ENCODE measurements around the gene TMEM273.
"Not testable (repeated sequence)": the region's sequence is repeated elsewhere in the genome, so short reads cannot be mapped to it uniquely, and the experiment has no call there.

Gene TMEM273

GRCh38 chr10:49205206-49205605, 17.0 kb upstream of the TMEM273 start:
- DNase-seq (ENCODE audit: low read depth in 3 of 3, low spot score in 1 of 3), result no peak

DNA sequence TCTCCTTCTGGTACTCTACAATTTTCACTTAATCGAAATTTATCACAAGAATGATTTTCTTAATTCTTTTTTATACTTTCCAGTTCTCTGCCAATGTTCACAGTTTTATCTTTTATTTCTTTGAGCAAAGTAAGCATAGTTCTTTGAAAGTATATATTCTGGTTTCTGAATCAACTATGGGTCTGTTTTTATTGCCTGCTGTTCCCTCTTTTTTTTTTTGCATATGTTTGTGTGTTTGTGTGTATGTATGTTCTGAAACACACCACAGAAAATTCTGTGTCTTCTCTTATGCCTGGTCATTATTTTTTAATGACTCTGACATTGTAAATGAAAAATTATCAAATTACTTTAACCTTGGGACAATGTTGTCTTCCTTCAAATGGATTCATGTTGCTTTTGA, 15.9 kb upstream of the TMEM273 start:
- DNase-seq (ENCODE audit: low read depth in 3 of 3, low spot score in 1 of 3), result no peak

- DNase-seq (ENCODE audit: low read depth in 3 of 3, low spot score in 1 of 3), result no peak
These were observed 14.1 kb upstream of the TMEM273 start for GRCh38 chr10:49202266-49202665.

DNA sequence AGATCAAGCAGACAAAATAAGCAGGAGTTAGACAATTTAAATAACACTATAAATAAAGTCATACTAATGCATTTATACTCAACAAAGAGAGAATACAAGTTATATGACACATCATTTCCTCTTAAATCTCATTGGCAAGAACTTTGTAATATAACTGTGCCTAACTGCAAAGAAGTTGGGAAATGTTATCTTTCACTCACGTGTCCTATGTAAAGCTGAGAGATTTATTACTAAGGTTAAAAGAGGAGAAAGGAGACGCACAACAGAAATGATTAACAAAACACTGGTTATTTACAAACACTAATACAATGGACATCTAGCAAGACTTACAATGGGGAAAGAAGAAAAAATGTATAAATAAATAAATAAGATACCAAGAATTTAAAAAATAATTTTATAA, 12.7 kb upstream of the TMEM273 start:
- no peak for DNase-seq (ENCODE audit: low read depth in 3 of 3, low spot score in 1 of 3)

DNA sequence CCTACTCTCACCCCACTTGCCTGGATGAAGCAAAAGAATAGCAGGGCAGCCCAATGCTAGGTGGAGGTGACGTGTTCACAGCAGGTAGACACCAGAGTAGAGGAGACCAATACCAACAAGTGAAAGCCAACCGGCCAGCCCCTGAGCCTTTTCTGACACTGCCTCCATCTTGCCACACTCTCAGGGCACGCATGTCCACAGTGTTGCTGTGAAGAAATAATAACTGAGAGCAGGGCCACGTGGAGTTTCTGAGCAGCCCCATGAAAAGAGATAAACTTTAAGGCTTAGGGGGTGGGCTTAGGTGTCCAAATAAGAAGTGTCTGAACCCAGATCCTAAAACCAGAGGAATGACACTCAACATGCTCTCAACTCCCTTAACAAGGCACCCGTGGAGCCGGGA, 9.0 kb upstream of the TMEM273 start:
- DNase-seq (ENCODE audit: low read depth in 3 of 3, low spot score in 1 of 3), result no peak

- not testable (repeated sequence) for DNase-seq (ENCODE audit: low read depth in 3 of 3, low spot score in 1 of 3)
These were observed 7.7 kb upstream of the TMEM273 start for GRCh38 chr10:49195864-49196263.

DNA sequence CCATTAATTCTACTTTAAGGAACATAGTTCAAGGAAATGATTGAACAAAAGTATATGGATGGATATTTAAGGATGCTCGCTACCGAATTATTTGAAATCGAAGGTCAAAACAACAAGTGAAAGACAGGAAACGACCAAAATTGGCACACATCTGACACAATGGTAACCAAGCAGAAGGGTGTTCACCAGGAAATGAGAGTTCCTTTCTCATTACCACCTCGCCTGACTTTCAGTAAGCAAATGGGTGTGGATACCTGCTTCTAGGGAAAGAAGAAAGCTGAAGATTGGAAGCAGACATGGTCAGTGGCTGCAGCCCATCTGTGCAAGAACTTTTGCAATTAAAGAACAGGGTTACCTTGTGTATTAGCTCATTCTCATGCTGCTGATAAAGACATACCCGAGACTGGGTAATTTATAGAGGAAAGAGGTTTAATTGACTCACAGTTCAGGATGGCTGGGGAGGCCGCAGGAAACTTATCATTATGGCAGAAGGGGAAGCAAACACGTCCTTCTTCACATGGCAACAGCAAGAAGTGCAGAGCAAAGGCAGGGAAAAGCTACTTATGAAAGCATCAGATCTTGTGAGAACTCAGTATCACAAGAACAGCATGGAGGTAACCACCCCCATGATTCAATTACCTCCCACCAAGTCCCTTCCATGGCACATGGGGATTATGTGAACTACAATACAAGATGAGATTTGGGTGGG, 6.2 kb upstream of the TMEM273 start:
- no peak for DNase-seq (ENCODE audit: low read depth in 3 of 3, low spot score in 1 of 3)

DNA sequence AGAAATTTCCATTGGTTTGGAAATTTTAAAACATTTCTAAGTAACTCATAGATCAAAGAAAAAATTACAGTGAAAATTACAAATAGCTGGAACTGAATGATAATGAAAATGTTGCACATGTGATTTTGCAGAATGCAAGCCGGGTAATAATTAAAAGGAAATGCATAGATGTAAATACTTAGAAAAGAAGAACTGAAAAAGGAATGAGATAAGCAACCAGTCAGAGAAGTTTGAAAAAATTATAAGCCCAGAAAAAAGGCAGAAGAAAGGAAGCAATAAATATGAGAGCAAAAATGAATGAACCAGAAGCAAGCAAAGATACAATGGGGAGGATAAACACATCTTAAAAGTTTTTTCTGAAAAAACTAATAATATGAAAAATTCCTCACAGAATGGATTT, 3.2 kb upstream of the TMEM273 start:
- no peak for DNase-seq (ENCODE audit: low read depth in 3 of 3, low spot score in 1 of 3)

DNA sequence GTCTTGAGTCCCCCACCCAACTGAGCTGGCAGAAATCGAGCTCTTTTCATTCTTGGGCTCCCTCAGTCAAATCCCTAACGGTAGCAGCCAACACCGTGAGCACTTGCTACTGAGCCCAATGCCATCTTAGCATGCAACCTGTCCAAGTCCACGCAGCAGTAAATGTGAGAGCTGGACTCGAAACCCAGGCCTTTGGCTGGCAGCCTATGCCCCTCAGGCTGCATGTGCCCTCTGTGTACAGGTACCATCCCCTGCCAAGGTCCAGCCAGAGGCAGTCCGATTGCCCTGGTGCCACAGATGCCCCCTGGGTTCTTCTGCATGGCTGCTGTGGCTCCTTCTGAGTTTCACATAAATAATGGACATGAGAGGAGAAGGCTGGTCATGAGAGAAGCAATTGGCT, 1.2 kb upstream of the TMEM273 start:
- no peak for DNase-seq (ENCODE audit: low read depth in 3 of 3, low spot score in 1 of 3)

DNA sequence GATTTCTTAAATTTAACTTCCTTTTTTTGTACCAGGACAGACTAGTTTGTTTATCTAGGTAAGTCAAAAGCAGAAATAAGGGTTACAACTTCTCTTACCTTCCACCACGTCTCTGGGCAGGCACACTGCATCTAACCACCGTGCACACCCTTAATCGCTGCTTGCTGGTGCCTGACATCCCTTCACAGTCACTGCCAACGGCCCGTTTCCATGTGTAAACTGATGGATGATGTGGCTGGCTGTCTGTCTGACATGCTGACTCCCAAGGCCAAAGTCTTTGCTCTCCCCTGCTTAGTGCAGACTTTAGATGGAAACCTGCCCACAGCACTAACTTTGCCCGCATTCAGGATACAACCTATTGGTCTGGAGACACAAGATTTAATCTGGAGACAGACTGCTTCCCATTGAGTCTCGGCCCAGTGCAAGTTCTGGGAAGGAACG, 1.1 kb downstream of the TMEM273 start:
- DNase-seq (ENCODE audit: low read depth in 3 of 3, low spot score in 1 of 3), result no peak

DNA sequence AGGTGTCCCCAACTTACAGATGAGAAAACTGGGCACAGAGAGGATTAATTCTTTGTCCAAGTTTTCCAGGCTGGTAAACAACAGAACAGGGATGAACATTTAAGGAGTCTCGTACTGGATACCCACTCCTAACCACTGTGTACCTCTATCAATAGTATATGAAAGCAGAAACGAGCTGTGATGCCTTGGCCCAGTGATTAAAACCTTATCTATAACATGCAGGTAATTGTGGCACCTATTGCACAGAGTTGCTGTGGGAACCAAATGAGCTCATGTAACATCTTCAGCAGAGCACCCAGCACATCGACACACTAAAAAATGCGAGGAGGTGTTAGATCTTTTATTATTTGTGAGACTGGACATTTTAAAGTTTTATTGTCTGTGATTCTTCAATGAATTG, 1.6 kb downstream of the TMEM273 start:
- DNase-seq (ENCODE audit: low read depth in 3 of 3, low spot score in 1 of 3), result no peak

DNA sequence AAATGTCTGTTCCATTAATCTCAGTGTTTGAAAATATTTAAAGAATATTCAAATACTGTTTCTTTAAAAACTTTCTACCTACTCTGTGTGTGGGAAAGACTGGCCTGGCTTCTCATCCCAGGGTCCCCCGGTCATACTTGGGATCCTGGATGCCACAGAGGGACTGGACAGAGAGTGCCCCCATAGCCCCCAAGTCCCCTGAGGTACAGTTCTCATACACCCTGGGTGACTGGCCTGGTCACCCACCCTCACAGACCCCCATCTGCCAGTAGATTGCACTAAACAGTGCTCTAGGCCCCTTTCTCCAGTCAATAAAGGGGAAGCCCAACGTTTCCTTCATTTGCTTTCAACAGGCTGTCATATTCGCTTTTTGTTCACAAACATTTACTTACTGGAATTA, 3.0 kb downstream of the TMEM273 start:
- no peak for DNase-seq (ENCODE audit: low read depth in 3 of 3, low spot score in 1 of 3)

- DNase-seq (ENCODE audit: low read depth in 3 of 3, low spot score in 1 of 3), result no peak
These were observed 3.5 kb downstream of the TMEM273 start for GRCh38 chr10:49184642-49185111.

DNA sequence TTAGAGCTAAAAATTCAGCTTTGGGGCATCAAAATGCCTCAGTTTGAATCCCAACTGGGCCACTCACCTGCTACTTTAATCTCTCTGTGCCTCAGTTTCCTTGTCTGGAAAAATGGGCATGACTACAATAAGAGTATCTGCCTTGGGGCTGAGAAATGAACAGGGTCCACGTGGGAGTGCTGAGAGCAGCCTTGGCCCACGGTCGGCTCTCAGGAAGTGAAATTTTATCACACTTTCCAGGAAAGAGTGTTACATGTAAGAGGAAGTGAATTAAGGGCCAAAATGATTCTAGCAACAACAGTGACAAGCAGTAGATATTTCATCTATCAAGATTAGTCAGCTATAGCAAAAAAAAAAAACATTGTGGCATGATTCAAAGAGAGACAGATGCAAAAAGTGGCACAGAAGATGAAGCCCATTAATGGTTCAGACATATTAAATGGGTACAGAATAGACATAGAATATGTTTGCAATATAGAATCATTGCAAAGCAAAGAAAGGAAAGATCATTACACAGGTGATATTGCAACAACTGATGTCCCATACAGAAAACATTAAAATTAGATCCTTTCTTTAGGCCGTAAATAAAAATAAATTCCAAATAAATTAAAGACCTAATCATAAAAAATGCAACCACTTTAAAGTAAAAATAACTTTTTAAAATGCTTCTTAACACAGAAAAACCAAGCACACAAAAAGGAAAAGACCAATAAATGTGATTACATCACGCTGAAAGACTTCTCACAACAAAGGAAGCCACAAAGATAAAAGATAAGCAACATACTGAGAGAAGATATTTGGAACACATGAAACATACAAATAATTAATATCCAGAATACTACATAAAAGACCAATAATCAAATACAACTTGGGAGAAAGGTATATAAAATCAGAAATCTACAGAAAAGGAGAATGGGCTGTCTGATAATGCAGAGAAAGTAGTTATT, 4.3 kb downstream of the TMEM273 start:
- DNase-seq (ENCODE audit: low read depth in 3 of 3, low spot score in 1 of 3), result no peak

DNA sequence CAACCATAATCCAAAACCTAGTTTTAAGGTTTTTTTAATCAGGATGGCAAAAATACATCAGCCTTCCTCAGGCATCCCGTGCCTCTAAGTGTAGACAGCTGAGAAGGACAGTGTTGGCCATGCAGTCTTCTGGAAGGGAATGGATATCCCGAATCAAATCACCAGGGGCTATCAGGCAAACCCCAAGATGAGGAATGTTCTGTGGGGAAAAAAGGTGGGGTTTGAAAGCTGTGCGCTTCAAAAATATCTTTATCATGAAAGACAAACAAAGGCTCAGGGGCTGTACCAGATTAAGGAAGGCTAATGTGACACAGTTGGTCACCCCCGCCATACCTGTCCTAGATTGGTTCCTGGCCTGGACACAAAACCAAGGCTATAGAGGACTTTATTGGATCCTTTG, 5.4 kb downstream of the TMEM273 start:
- DNase-seq (ENCODE audit: low read depth in 3 of 3, low spot score in 1 of 3), result no peak

GRCh38 chr10:49180444-49180860, 7.7 kb downstream of the TMEM273 start:
- DNase-seq (ENCODE audit: low read depth in 3 of 3, low spot score in 1 of 3), result no peak

DNA sequence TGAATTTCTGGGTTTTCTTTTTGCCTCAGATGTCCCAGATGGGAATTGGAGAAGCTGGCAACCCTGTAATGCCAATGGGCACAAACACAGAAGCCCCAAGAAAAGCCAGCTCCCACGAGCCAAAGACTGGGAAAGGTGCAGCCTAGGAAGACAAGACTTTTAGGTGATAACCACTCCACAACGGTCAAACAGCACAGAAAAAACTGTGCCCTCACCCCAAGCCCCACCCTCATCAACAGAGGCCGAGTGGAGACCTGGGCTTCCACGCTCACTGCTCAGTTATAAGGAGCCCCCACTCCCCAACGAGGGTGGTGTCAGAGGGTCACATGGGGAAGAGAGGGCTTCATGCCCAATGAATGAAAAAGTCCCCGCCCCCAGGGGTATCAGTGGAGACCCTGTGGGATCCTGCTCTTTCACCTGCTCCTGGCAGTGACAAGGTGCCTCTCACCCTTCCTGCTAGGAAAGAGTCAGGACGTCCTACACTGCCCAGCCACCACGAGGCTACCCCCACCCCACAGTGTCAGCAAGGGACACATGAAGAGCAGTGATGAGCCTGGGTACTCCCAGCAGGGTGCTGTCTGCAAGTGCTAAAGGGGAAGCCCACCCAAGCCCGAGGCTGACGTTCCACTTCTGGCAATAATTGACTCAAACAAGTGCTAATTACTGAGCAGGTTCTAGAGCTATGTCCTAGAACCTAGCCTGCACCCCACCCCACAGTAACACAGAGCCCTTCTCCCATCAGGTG, 8.3 kb downstream of the TMEM273 start:
- no peak for DNase-seq (ENCODE audit: low read depth in 3 of 3, low spot score in 1 of 3)

- DNase-seq (ENCODE audit: low read depth in 3 of 3, low spot score in 1 of 3), result no peak
These were observed 9.4 kb downstream of the TMEM273 start for GRCh38 chr10:49178489-49179471.

GRCh38 chr10:49177391-49178355, 10.5 kb downstream of the TMEM273 start:
- DNase-seq (ENCODE audit: low read depth in 3 of 3, low spot score in 1 of 3), result no peak
